ENCODE results near the gene ROBO1.

Gene ROBO1

GRCh38 chr3:78991656-78992055 lies 776.1 kb downstream of the ROBO1 start:
- DNase-seq = no peak

GRCh38 chr3:78990156-78990555 lies 777.6 kb downstream of the ROBO1 start:
- DNase-seq = no peak

- DNase-seq = no peak
These were observed 779.5 kb downstream of the ROBO1 start for GRCh38 chr3:78988324-78988723.

GRCh38 chr3:78986416-78987101 lies 781.2 kb downstream of the ROBO1 start:
- peak in 1 of 56 donors; percentile 31 for DNase-seq

- DNase-seq = no peak
These were observed 781.8 kb downstream of the ROBO1 start for GRCh38 chr3:78985981-78986380.

GRCh38 chr3:78979028-78979427 lies 788.8 kb downstream of the ROBO1 start:
- DNase-seq = no peak

GRCh38 chr3:78978037-78978436 lies 789.8 kb downstream of the ROBO1 start:
- no peak for DNase-seq

GRCh38 chr3:78977073-78977472 lies 790.7 kb downstream of the ROBO1 start:
- DNase-seq = no peak

GRCh38 chr3:78976200-78976599 lies 791.6 kb downstream of the ROBO1 start:
- no peak for DNase-seq

- DNase-seq = no peak
These were observed 793.5 kb downstream of the ROBO1 start for GRCh38 chr3:78974181-78974790.

GRCh38 chr3:78972617-78973301 lies 795.0 kb downstream of the ROBO1 start:
- no peak for DNase-seq

GRCh38 chr3:78970656-78971055 lies 797.1 kb downstream of the ROBO1 start:
- DNase-seq = no peak

- peak in 32 of 56 donors; percentile 0 to 67 (median 29) for DNase-seq
These were observed 798.3 kb downstream of the ROBO1 start for GRCh38 chr3:78969483-78969882.

GRCh38 chr3:78967061-78967460 lies 800.7 kb downstream of the ROBO1 start:
- DNase-seq = no peak

- DNase-seq = no peak
These were observed 804.0 kb downstream of the ROBO1 start for GRCh38 chr3:78963771-78964170.

- DNase-seq = no peak
These were observed 810.3 kb downstream of the ROBO1 start for GRCh38 chr3:78957456-78957855.

- DNase-seq = no peak
These were observed 816.4 kb downstream of the ROBO1 start for GRCh38 chr3:78951342-78951945.

GRCh38 chr3:78941587-78941986 lies 826.2 kb downstream of the ROBO1 start:
- no peak for DNase-seq

GRCh38 chr3:78940626-78941025 lies 827.2 kb downstream of the ROBO1 start:
- no peak for DNase-seq

- no peak for DNase-seq
These were observed 827.7 kb downstream of the ROBO1 start for GRCh38 chr3:78940128-78940527.

GRCh38 chr3:78937475-78937874 lies 830.3 kb downstream of the ROBO1 start:
- DNase-seq = no peak

GRCh38 chr3:78927759-78928158 lies 840.0 kb downstream of the ROBO1 start:
- no peak for DNase-seq

Measured in nucleus accumbens (tissue), 56 donors.